ENCODE data around the gene INPP5J.
"Not testable (repeated sequence)": the region's sequence is repeated elsewhere in the genome, so short reads cannot be mapped to it uniquely, and the experiment has no call there.

The INPP5J gene

GRCh38 chr22:31103111-31103510, 19.7 kb upstream of the INPP5J start:
- no peak for DNase-seq

- no peak for DNase-seq
Observed at GRCh38 chr22:31103899-31104694, 18.7 kb upstream of the INPP5J start.

- peak; percentile 32 for DNase-seq
Observed at GRCh38 chr22:31104869-31105268, 17.9 kb upstream of the INPP5J start.

GRCh38 chr22:31105282-31105929, 17.4 kb upstream of the INPP5J start:
- no peak for DNase-seq

GRCh38 chr22:31106001-31106571, 16.7 kb upstream of the INPP5J start:
- DNase-seq, result peak; percentile 22

GRCh38 chr22:31106731-31107177, 16.0 kb upstream of the INPP5J start:
- peak; percentile 68 for DNase-seq

- DNase-seq, result peak; percentile 99
Observed at GRCh38 chr22:31107178-31107893, 15.4 kb upstream of the INPP5J start, which contains the start of gene SELENOM. Gene SELENOM (minus strand): TSS chr22:31107568. CDS start chr22:31107505, 63 bp downstream.

- no peak for DNase-seq
Observed at GRCh38 chr22:31107894-31108218, 14.9 kb upstream of the INPP5J start.

GRCh38 chr22:31112547-31113091, 10.1 kb upstream of the INPP5J start:
- DNase-seq, result not testable (repeated sequence)

GRCh38 chr22:31118046-31118820, 4.5 kb upstream of the INPP5J start:
- DNase-seq, result no peak

GRCh38 chr22:31119026-31119717, 3.6 kb upstream of the INPP5J start:
- no peak for DNase-seq

GRCh38 chr22:31120230-31120629, 2.5 kb upstream of the INPP5J start:
- DNase-seq, result no peak

GRCh38 chr22:31120642-31121041, 2.1 kb upstream of the INPP5J start:
- no peak for DNase-seq

GRCh38 chr22:31121403-31121802, 1.4 kb upstream of the INPP5J start:
- no peak for DNase-seq

- no peak for DNase-seq
Observed at GRCh38 chr22:31122196-31122531, 602 bp upstream of the INPP5J start.

- DNase-seq, result no peak
Observed at GRCh38 chr22:31123292-31123602, 481 bp downstream of the INPP5J start.

- no peak for DNase-seq
Observed at GRCh38 chr22:31124290-31124689, 1.5 kb downstream of the INPP5J start.

- DNase-seq, result no peak
Observed at GRCh38 chr22:31124811-31125465, 2.2 kb downstream of the INPP5J start.

GRCh38 chr22:31125521-31126117, 2.9 kb downstream of the INPP5J start:
- DNase-seq, result no peak

- no peak for DNase-seq
Observed at GRCh38 chr22:31126128-31126868, 3.5 kb downstream of the INPP5J start.

Data from fibroblast of skin of right biceps (primary cell).